Measurements from ENCODE around the gene TCF23. TPM values are rescaled to one million over a fixed set of nuclear protein-coding genes. Genes with fewer than 3 reads are reported as not detected.

TCF23 gene
- total and polyA plus RNA-seq, 4 donors: under 0.01 to 0.05 (median 0.02) TPM; not detected in 1

DNA sequence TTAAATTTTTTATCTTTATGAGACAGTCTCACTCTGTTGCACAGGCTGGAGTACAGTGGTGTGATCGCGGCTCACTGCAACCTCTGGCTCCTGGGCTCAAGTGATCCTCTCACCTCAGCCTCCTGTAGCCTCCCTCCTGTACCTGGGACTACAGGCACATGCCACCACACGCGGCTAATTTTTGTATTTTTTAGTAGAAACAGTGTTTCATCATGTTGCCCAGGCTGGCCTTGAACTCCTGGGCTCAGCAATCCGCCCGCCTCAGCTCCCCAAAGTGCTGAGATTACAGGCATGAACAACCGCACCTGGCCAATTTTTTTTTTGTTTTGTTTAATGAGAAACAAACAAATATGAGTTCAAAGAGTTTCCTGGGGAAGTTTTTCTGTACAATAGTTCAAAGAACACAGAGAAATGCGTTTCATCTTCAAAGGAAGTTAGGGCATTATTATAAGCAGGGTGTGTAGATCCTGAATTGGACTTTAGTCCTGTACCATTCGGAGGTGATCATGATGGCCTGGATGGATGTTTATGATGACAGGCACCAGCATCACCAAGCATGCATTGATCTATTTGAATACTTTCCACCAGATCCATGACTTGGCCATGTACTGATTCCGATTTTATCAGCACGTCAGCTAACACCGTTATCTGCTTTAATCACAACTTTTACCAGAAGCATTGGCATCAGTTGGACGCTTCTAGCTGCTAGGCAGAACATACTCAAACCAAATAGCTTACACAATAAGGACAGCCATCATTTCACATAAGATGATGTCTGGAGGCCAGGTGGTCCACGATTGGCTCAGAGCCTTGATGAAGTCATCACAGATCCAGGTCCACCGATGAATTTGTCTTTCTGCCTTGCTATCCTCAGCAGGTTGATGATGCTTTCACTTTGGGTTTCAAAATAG lies 28.9 kb downstream of the TCF23 start:
- H3K4me1 ChIP-seq (ENCODE audit: control insufficient read depth in 4 of 4, insufficient read depth in 4 of 4, low read length in 3 of 4): peaks cover 10 to 20% (median 17%) of the 10 kb centered on the region in 4 donors
- TF ChIP-seq GABPA (IDR thresholded peaks at IDR 0.05 in 1 of 2, conservative IDR thresholded peaks at IDR 0.05 in 1 of 2) (no peak), HNF4A (conservative IDR thresholded peaks at IDR 0.05) (peak; percentile 86 to 90), EGR1 (IDR thresholded peaks at IDR 0.05; ENCODE audit: low read depth in 2 of 2) (peak in 1 of 2 donors; percentile 45), FOXA1 (IDR thresholded peaks at IDR 0.05) (peak; percentile 47), YY1 (IDR thresholded peaks at IDR 0.05) (peak; percentile 90), FOXA2 (IDR thresholded peaks at IDR 0.05) (peak; percentile 50), RXRA (IDR thresholded peaks at IDR 0.05) (peak; percentile 51 to 91), JUND (IDR thresholded peaks at IDR 0.05) (peak in 1 of 2 donors; percentile 85), SP1 (IDR thresholded peaks at IDR 0.05) (peak; percentile 85), NR2F2 (IDR thresholded peaks at IDR 0.05) (no peak), TAF1 (conservative IDR thresholded peaks at IDR 0.05) (no peak), HNF4G (IDR thresholded peaks at IDR 0.05) (peak; percentile 36), RAD21 (IDR thresholded peaks at IDR 0.05) (peak; percentile 19 to 40)
- TF ChIP-seq, protein P1, sequence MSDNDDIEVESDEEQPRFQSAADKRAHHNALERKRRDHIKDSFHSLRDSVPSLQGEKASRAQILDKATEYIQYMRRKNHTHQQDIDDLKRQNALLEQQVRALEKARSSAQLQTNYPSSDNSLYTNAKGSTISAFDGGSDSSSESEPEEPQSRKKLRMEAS (IDR thresholded peaks at IDR 0.05): peak; percentile 72
- TF ChIP-seq, protein P2, sequence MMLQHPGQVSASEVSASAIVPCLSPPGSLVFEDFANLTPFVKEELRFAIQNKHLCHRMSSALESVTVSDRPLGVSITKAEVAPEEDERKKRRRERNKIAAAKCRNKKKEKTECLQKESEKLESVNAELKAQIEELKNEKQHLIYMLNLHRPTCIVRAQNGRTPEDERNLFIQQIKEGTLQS (IDR thresholded peaks at IDR 0.05): peak; percentile 37
- TF ChIP-seq, protein P3, sequence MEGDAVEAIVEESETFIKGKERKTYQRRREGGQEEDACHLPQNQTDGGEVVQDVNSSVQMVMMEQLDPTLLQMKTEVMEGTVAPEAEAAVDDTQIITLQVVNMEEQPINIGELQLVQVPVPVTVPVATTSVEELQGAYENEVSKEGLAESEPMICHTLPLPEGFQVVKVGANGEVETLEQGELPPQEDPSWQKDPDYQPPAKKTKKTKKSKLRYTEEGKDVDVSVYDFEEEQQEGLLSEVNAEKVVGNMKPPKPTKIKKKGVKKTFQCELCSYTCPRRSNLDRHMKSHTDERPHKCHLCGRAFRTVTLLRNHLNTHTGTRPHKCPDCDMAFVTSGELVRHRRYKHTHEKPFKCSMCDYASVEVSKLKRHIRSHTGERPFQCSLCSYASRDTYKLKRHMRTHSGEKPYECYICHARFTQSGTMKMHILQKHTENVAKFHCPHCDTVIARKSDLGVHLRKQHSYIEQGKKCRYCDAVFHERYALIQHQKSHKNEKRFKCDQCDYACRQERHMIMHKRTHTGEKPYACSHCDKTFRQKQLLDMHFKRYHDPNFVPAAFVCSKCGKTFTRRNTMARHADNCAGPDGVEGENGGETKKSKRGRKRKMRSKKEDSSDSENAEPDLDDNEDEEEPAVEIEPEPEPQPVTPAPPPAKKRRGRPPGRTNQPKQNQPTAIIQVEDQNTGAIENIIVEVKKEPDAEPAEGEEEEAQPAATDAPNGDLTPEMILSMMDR (IDR thresholded peaks at IDR 0.05; ENCODE audit: low read depth, low read length, missing input control): no peak
- TF ChIP-seq, protein P4, sequence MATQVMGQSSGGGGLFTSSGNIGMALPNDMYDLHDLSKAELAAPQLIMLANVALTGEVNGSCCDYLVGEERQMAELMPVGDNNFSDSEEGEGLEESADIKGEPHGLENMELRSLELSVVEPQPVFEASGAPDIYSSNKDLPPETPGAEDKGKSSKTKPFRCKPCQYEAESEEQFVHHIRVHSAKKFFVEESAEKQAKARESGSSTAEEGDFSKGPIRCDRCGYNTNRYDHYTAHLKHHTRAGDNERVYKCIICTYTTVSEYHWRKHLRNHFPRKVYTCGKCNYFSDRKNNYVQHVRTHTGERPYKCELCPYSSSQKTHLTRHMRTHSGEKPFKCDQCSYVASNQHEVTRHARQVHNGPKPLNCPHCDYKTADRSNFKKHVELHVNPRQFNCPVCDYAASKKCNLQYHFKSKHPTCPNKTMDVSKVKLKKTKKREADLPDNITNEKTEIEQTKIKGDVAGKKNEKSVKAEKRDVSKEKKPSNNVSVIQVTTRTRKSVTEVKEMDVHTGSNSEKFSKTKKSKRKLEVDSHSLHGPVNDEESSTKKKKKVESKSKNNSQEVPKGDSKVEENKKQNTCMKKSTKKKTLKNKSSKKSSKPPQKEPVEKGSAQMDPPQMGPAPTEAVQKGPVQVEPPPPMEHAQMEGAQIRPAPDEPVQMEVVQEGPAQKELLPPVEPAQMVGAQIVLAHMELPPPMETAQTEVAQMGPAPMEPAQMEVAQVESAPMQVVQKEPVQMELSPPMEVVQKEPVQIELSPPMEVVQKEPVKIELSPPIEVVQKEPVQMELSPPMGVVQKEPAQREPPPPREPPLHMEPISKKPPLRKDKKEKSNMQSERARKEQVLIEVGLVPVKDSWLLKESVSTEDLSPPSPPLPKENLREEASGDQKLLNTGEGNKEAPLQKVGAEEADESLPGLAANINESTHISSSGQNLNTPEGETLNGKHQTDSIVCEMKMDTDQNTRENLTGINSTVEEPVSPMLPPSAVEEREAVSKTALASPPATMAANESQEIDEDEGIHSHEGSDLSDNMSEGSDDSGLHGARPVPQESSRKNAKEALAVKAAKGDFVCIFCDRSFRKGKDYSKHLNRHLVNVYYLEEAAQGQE (IDR thresholded peaks at IDR 0.05): peak; percentile 18
- TF ChIP-seq, protein P5, sequence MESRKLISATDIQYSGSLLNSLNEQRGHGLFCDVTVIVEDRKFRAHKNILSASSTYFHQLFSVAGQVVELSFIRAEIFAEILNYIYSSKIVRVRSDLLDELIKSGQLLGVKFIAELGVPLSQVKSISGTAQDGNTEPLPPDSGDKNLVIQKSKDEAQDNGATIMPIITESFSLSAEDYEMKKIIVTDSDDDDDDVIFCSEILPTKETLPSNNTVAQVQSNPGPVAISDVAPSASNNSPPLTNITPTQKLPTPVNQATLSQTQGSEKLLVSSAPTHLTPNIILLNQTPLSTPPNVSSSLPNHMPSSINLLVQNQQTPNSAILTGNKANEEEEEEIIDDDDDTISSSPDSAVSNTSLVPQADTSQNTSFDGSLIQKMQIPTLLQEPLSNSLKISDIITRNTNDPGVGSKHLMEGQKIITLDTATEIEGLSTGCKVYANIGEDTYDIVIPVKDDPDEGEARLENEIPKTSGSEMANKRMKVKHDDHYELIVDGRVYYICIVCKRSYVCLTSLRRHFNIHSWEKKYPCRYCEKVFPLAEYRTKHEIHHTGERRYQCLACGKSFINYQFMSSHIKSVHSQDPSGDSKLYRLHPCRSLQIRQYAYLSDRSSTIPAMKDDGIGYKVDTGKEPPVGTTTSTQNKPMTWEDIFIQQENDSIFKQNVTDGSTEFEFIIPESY (IDR thresholded peaks at IDR 0.05): peak; percentile 57
- no peak for DNase-seq (ENCODE audit: low spot score)
- H3K9me3 ChIP-seq (ENCODE audit: control insufficient read depth in 4 of 4, low read length in 3 of 4): no peaks in the 10 kb centered on the region
- no peak overlapping the region for H3K9ac ChIP-seq (ENCODE audit: low read depth in 1 of 2, low read length in 2 of 2)
- no peaks in the 10 kb centered on the region for H3K27me3 ChIP-seq (ENCODE audit: control insufficient read depth in 4 of 4, insufficient read depth in 4 of 4, low read length in 3 of 4)
- peak overlapping the region; percentile 56 to 97 for H3K27ac ChIP-seq (ENCODE audit: low read depth in 1 of 2, low read length in 2 of 2)
- no peaks in the 10 kb centered on the region for H3K36me3 ChIP-seq (ENCODE audit: control insufficient read depth in 4 of 4, insufficient read depth in 3 of 4, low read depth in 1 of 4, low read length in 3 of 4)
- H3K4me3 ChIP-seq (ENCODE audit: low read depth in 1 of 3, low read length in 3 of 3): no peak overlapping the region
- 39% methylated on average over 15 of the region's 15 CpGs for WGBS

Measured in liver (tissue), 9 donors.